Sigmoid colon (tissue), 7 donors: Measurements from ENCODE around the gene DNAJA1. TPM values are rescaled to one million over a fixed set of nuclear protein-coding genes. Genes with fewer than 3 reads are reported as not detected.
"Not testable (repeated sequence)": the region's sequence is repeated elsewhere in the genome, so short reads cannot be mapped to it uniquely, and the experiment has no call there.

Experiments used
- DNase-seq: peaks from one replicate; pipeline ENCODE4 v3.0.0-alpha.2; 2019
- H3K27ac ChIP-seq, 4 donors: fragments of 200-600 bp; sonication (generic); one replicate each; pipeline ENCODE4 v1.5.1; 2016 to 2019; ENCODE audit warnings: mild to moderate bottlenecking in 1 of 4
- H3K27me3 ChIP-seq, 3 donors: fragments of 200-600 bp; sonication (generic); one replicate each; pipeline ENCODE4 v1.5.1; 2019; ENCODE audit warnings: mild to moderate bottlenecking in 1 of 3
- H3K36me3 ChIP-seq, 4 donors: fragments of 200-600 bp; sonication (generic); one replicate each; pipeline ENCODE4 v1.5.1; 2016 to 2019
- H3K4me1 ChIP-seq, 4 donors: fragments of 200-600 bp; sonication (generic); one replicate each; pipeline ENCODE4 v1.5.1; 2017 to 2019
- H3K4me3 ChIP-seq, 4 donors: fragments of 200-600 bp; sonication (generic); one replicate each; pipeline ENCODE4 v1.5.1; 2017 to 2019; ENCODE audit warnings: mild to moderate bottlenecking in 2 of 4, moderate library complexity in 1 of 4
- H3K9me3 ChIP-seq, 4 donors: fragments of 200-600 bp in 3 of 4; sonication (generic) in 3 of 4; one replicate each; pipeline versions ENCODE4 v1.5.1 to v1.6.1; 2013 to 2019
- CTCF ChIP-seq, 4 experiments: fragments of 450-650 bp in 3 of 4; fragments of 200-600 bp in 1 of 4; IDR thresholded peaks; one replicate each; pipeline ENCODE4 v1.5.1; 2016 to 2019; ENCODE audit warnings: antibody characterized with exemption in 4 of 4, mild to moderate bottlenecking in 3 of 4, moderate library complexity in 2 of 4
- EP300 ChIP-seq, 4 donors: sonication (generic); formaldehyde crosslinking; IDR thresholded peaks; one replicate each; pipeline ENCODE4 v1.6.1; 2017; ENCODE audit warnings: antibody characterized with exemption in 4 of 4
- POLR2A ChIP-seq, 2 donors: fragments of 450-650 bp; IDR thresholded peaks; one replicate each; pipeline ENCODE4 v1.6.1; 2016; ENCODE audit warnings: antibody characterized with exemption in 2 of 2, mild to moderate bottlenecking in 2 of 2, moderate library complexity in 2 of 2
- POLR2AphosphoS5 ChIP-seq, 4 donors: sonication (generic); formaldehyde crosslinking; IDR thresholded peaks; one replicate each; pipeline ENCODE4 v1.6.1; 2017; ENCODE audit warnings: antibody characterized with exemption in 4 of 4
- WGBS, 2 donors: extraction: QIAGEN DNeasy Blood & Tissue Kit; methylation state at CpG; one replicate each; pipeline ENCODE4 v1.1.7; 2013; 5-methylcytosine and 5-hydroxymethylcytosine counted together
- intact Hi-C: fragments of 100-400 bp; cut with DNase I; formaldehyde crosslinking; loops from one replicate; pipeline ENCODE4 v1.15.1; 2023
- polyA plus RNA-seq, 3 donors: library from polyadenylated mRNA; stranded (reverse); fragments of 200-250 nt; gene quantifications; one replicate each; pipeline ENCODE4 v1.2.3, GENCODE V29; 2013
- total RNA-seq, 4 donors: library from RNA; depleted of rRNA; stranded (reverse); fragments of >200 nt; gene quantifications; one replicate each; pipeline ENCODE4 v1.1.0, GENCODE V29; 2016
- donor health status: healthy with polysubstance abuse.
- donor health status: Bipolar disorder and iron deficiency.
- donor health status: healthy.

The DNAJA1 gene
- total and polyA plus RNA-seq, 7 donors: 49.0 to 102 (median 71.1) TPM

GRCh38 chr9:33080534-33080933, 55.5 kb downstream of the DNAJA1 start:
- intact Hi-C loops: no loop called here
- Histone ChIP-seq H3K36me3 (no peaks in the 10 kb centered on the region), H3K4me3 (no peak overlapping the region), H3K27ac (peak overlapping the region in 2 of 4 donors; percentile 46 to 61), H3K4me1 (peaks cover 0 to 17% (median 5%) of the 10 kb centered on the region in 4 donors), H3K27me3 (no peaks in the 10 kb centered on the region), H3K9me3 (no peaks in the 10 kb centered on the region)
- TF ChIP-seq CTCF (IDR thresholded peaks at IDR 0.05): no peak
- TF ChIP-seq POLR2A (IDR thresholded peaks at IDR 0.05): no peak
- TF ChIP-seq POLR2AphosphoS5 (IDR thresholded peaks at IDR 0.05): no peak
- no peak for TF ChIP-seq EP300 (IDR thresholded peaks at IDR 0.05)
- 52 to 71% methylated on average over 6 of the region's 6 CpGs for WGBS, 2 donors
- no peak for DNase-seq

GRCh38 chr9:33081128-33081851, 56.2 kb downstream of the DNAJA1 start:
- no peaks in the 10 kb centered on the region for H3K27me3 ChIP-seq
- DNase-seq: peak; percentile 81
- no peak overlapping the region for H3K4me3 ChIP-seq
- TF ChIP-seq CTCF (IDR thresholded peaks at IDR 0.05) (peak; percentile 70 to 92 (median 86)), POLR2A (IDR thresholded peaks at IDR 0.05) (no peak), EP300 (IDR thresholded peaks at IDR 0.05) (no peak), POLR2AphosphoS5 (IDR thresholded peaks at IDR 0.05) (peak in 3 of 4 donors; percentile 30 to 49 (median 36))
- peak overlapping the region in 2 of 4 donors; percentile 46 to 61 for H3K27ac ChIP-seq
- no peaks in the 10 kb centered on the region for H3K9me3 ChIP-seq
- 12 to 18% methylated on average over 9 of the region's 9 CpGs for WGBS, 2 donors
- intact Hi-C loops: loop anchor here (1.0 kb wide), 1 partner anchor 144 kb away; no protein-coding TSS in a partner anchor
- H3K36me3 ChIP-seq: no peaks in the 10 kb centered on the region
- H3K4me1 ChIP-seq: peaks cover 0 to 13% (median 0%) of the 10 kb centered on the region in 4 donors

- no peak overlapping the region for H3K4me3 ChIP-seq
- peaks cover 0 to 13% (median 0%) of the 10 kb centered on the region in 4 donors for H3K4me1 ChIP-seq
- no peaks in the 10 kb centered on the region for H3K27me3 ChIP-seq
- H3K9me3 ChIP-seq: no peaks in the 10 kb centered on the region
- intact Hi-C loops: no loop called here
- 55 to 58% methylated on average over 5 of the region's 5 CpGs for WGBS, 2 donors
- no peak for DNase-seq
- no peak for TF ChIP-seq CTCF (IDR thresholded peaks at IDR 0.05)
- TF ChIP-seq POLR2A (IDR thresholded peaks at IDR 0.05): no peak
- TF ChIP-seq EP300 (IDR thresholded peaks at IDR 0.05): no peak
- TF ChIP-seq POLR2AphosphoS5 (IDR thresholded peaks at IDR 0.05): no peak
- H3K36me3 ChIP-seq: no peaks in the 10 kb centered on the region
- no peak overlapping the region for H3K27ac ChIP-seq
Observed at GRCh38 chr9:33082128-33082527, 57.1 kb downstream of the DNAJA1 start.

GRCh38 chr9:33082538-33083326, 57.7 kb downstream of the DNAJA1 start:
- no peak for TF ChIP-seq CTCF (IDR thresholded peaks at IDR 0.05)
- TF ChIP-seq POLR2AphosphoS5 (IDR thresholded peaks at IDR 0.05): no peak
- no peak for TF ChIP-seq EP300 (IDR thresholded peaks at IDR 0.05)
- no peak for TF ChIP-seq POLR2A (IDR thresholded peaks at IDR 0.05)
- H3K36me3 ChIP-seq: no peaks in the 10 kb centered on the region
- no peak for DNase-seq
- H3K27ac ChIP-seq: no peak overlapping the region
- no peaks in the 10 kb centered on the region for H3K27me3 ChIP-seq
- intact Hi-C loops: no loop called here
- H3K4me3 ChIP-seq: no peak overlapping the region
- WGBS, 2 donors: 46 to 73% methylated on average over 8 of the region's 8 CpGs
- H3K4me1 ChIP-seq: peaks cover 0 to 13% (median 0%) of the 10 kb centered on the region in 4 donors
- H3K9me3 ChIP-seq: no peaks in the 10 kb centered on the region

GRCh38 chr9:33085672-33086071, 60.6 kb downstream of the DNAJA1 start:
- H3K27me3 ChIP-seq, DNase-seq, H3K27ac ChIP-seq, H3K36me3 ChIP-seq, H3K9me3 ChIP-seq, H3K4me3 ChIP-seq, intact Hi-C loops: not testable (repeated sequence)
- 74 to 87% methylated on average over 9 of the region's 9 CpGs for WGBS, 2 donors
- peaks cover 0 to 11% (median 0%) of the 10 kb centered on the region in 4 donors for H3K4me1 ChIP-seq
